HCEC 1CT (cell line): ENCODE data around the gene PTPN5.
A peak's percentile ranks its signal among the peaks of the same experiment; 100 is the strongest.

Experiments
- DNase-seq: peaks from one replicate; pipeline ENCODE4 v3.0.0-alpha.2; 2017

PTPN5 gene

GRCh38 chr11:18736590-18737148 lies 54.9 kb downstream of the PTPN5 start:
- no peak for DNase-seq

- no peak for DNase-seq
Measured at GRCh38 chr11:18733202-18733601, 58.4 kb downstream of the PTPN5 start.

- DNase-seq, result peak; percentile 11
Measured at GRCh38 chr11:18731949-18732821, 59.4 kb downstream of the PTPN5 start.

GRCh38 chr11:18731441-18731840 lies 60.2 kb downstream of the PTPN5 start:
- DNase-seq, result no peak

- no peak for DNase-seq
Measured at GRCh38 chr11:18730020-18730419, 61.6 kb downstream of the PTPN5 start.

- no peak for DNase-seq
Measured at GRCh38 chr11:18729426-18729825, 62.2 kb downstream of the PTPN5 start.

- DNase-seq, result no peak
Measured at GRCh38 chr11:18728658-18729057, 62.9 kb downstream of the PTPN5 start.

GRCh38 chr11:18727479-18728236 lies 63.9 kb downstream of the PTPN5 start:
- DNase-seq, result peak; percentile 20

GRCh38 chr11:18726040-18726439 lies 65.6 kb downstream of the PTPN5 start, which contains the start of gene IGSF22:
TSS of gene IGSF22 (minus strand) at chr11:18726188. CDS start at chr11:18724236, 1,952 bp downstream.
- no peak for DNase-seq

- DNase-seq, result no peak
Measured at GRCh38 chr11:18723991-18724390, 67.6 kb downstream of the PTPN5 start.

GRCh38 chr11:18722293-18722637 lies 69.3 kb downstream of the PTPN5 start:
- DNase-seq, result no peak

- peak; percentile 38 for DNase-seq
Measured at GRCh38 chr11:18721561-18722292, 69.9 kb downstream of the PTPN5 start.

GRCh38 chr11:18720808-18721560 lies 70.6 kb downstream of the PTPN5 start:
- peak; percentile 41 for DNase-seq

GRCh38 chr11:18720091-18720807 lies 71.3 kb downstream of the PTPN5 start:
- DNase-seq, result peak; percentile 4

- no peak for DNase-seq
Measured at GRCh38 chr11:18715476-18715875, 76.1 kb downstream of the PTPN5 start.

- DNase-seq, result no peak
Measured at GRCh38 chr11:18714443-18714780, 77.2 kb downstream of the PTPN5 start.

- no peak for DNase-seq
Measured at GRCh38 chr11:18713646-18714442, 77.8 kb downstream of the PTPN5 start.

GRCh38 chr11:18710545-18710944 lies 81.1 kb downstream of the PTPN5 start:
- no peak for DNase-seq

GRCh38 chr11:18709414-18709813 lies 82.2 kb downstream of the PTPN5 start:
- no peak for DNase-seq

GRCh38 chr11:18707811-18708340 lies 83.7 kb downstream of the PTPN5 start:
- no peak for DNase-seq
